DMS53 treated with DMSO at 0.1 percent for 48 hours (cell line): Measurements from ENCODE around the gene NTN5.
"Not testable (repeated sequence)": the region's sequence is repeated elsewhere in the genome, so short reads cannot be mapped to it uniquely, and the experiment has no call there.

ENCODE experiments used
- DNase-seq: peaks from one replicate; lab custom pipeline; 2025; ENCODE audit not compliant: unreplicated experiment; lab: John Stamatoyannopoulos, UW

NTN5 gene, protein sequence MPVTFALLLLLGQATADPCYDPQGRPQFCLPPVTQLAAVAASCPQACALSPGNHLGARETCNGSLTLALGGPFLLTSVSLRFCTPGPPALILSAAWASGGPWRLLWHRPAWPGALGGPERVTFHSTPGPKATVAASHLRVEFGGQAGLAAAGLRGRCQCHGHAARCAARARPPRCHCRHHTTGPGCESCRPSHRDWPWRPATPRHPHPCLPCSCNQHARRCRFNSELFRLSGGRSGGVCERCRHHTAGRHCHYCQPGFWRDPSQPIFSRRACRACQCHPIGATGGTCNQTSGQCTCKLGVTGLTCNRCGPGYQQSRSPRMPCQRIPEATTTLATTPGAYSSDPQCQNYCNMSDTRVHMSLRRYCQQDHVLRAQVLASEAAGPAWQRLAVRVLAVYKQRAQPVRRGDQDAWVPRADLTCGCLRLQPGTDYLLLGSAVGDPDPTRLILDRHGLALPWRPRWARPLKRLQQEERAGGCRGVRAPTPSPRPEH

DNA sequence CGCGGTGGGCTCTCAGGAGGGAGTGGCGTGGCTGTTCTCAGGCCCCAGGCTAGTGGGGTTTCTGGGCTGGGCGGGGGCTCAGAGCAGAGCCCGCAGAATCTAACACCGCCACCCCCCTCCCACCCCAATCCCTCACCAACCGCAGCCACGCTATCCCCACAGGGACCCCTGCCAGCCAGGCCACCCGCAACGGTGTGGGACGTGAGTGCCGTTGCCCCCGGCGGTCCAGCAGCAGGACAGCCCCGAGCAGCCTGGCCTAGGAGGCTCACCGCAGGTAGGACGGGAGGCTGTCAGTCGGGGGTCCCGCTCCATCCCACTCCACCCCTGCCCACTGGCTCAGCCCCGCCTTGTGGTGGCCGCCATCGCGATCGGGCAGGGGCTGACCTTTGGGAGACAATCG, at the start of gene NTN5:
Gene NTN5 (minus strand): TSS at position 24 of the 400 bp plus-strand sequence. CDS start 2,031 bp downstream, outside the sequence.
- no peak for DNase-seq

DNA sequence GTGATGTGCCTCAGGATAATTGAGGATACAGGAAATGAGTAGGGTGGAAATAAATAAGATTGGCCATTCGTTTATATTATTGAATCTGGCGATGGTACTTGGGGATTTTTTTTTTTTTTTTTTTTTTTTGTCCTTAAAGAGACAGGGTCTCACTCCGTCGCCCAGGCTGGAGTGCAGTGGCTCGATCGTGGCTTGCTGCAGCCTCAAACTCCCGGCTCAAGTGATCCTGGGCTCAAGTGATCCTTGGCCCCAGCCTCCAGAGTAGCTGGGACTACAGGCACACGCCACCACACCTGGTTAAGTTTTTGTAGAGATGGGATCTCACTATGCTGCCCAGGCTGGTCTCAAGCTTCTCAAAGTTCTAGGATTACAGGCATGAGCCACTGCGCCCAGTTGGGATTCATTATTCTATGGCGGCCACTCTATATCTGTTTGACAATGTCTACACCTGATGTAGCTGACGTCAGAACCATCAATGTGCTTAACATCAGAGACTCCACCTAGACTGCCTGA, 49.4 kb upstream of the NTN5 start:
- no peak for DNase-seq

DNA sequence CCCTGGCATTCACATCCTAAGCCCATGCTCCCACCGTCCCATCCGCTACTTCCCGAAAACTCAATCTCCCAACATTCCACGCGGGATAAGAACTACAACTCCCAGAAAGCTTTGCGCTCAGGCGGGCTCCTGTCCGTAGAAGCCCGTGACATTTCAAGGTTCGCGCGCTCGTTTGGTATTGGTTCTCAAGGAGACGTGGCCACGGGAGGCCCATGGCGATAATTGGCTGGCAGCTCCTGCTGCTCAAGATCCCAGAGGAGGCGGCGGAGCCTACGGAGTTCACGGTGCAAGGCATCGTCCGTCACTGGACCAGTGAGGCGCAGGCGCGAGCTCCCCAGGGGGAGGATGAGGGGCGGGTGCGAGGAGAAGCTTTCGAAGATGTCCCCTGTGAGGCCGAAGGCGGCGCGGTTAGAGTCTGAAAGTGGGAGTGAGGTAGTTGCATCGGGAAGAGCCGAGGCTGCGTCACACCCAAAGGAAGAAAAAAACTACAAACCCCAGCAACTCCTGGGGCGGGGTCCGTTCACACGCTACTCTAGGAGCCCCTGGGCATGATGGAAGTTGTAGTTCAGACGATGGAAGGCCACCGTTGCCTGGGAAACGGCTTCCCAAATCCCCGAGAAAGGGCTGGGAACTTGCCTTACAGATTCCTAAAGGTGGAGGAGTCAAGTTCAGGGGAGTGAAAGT, 47.9 kb upstream of the NTN5 start:
- peak; percentile 97 for DNase-seq

DNA sequence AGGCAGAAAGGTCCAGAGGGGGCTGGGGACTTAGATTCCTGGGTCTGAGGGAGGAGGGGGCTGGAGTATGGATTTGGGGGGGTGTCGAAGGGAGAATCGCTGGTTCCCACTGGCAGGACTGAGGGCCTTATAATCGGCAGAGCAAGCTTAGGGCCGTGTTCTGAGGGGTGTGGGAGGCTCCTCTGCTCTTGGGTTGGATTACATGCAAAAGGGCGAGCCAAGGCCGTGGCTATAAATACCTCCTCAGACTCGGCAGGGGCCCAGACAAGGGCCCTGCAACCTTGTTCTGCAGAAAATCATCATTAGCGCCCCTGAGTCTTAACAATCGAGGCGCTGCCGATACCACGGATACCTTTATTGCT, 47.4 kb upstream of the NTN5 start:
- DNase-seq: no peak

DNA sequence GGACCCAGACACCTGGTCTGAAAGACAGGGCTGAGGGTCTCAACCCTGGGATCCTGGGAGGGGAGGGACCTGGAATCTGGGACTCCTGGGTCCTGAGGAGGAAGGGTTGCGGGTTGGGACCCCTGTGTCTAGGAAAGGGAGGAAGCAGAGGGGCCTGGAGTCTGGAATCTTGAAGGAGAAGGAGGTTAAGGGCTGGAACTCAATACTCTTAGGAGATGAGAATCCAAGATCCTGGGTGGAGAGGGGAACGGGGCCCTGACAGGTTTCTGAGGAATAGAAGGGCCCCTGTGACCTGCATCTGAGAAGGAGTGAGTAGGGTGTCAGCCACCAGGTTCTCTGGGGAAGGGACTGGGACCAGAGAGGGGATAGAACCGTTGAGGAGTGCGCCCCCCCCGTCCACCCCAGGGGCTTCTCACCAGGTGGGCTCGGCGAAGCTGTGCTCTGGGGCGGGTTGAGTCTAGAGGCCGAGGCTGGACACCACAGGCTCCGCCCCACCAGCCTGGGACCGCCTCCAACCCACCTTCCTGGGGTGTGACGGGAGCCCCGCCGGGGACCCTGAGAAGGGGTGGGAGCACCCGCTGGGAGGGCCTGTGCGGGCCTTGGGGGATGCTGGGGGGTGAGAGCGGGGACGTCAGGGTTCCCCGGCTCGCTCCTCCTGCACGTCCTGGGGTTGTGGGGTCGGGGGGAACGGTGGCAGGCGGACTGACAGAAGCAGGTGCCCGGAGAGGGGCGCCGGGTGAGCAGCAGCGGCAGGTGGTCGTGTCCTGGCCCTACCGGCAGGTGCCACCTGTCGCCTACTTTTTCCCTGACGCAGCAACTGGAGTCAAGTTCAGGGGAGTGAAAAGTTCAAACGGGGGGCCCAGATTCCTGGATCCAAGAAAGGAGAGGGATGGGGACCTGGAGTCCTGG, 46.7 kb upstream of the NTN5 start, which contains the start of gene MAMSTR:
Gene MAMSTR (minus strand): TSS at position 463 of the 909 bp plus-strand sequence. CDS start 694 bp downstream, outside the sequence.
- no peak for DNase-seq

DNA sequence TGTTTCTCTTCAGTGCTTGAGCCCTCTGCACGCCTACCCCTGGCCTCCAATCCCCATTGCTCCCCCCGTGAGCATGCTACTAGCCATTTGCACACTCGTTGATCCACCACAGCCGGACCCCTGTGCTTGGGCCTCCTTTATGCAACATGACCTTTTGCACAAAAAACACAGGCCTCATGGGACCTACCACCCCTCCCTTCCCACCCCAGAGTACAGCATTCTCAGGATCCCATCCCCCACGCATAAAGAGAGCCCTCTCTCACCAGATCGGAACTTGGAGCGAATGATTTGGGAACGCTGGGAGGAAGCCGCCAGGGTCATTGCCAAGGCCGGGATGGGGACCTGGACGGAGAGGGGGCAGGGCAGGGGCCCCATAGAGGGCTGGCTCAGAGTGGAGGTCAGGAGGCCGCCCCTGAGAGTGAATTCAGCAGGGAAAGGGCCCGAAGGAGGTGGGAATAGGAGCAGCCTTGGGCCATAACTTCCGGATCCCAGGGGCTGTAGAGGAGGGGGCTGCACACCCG, 46.0 kb upstream of the NTN5 start:
- no peak for DNase-seq

DNA sequence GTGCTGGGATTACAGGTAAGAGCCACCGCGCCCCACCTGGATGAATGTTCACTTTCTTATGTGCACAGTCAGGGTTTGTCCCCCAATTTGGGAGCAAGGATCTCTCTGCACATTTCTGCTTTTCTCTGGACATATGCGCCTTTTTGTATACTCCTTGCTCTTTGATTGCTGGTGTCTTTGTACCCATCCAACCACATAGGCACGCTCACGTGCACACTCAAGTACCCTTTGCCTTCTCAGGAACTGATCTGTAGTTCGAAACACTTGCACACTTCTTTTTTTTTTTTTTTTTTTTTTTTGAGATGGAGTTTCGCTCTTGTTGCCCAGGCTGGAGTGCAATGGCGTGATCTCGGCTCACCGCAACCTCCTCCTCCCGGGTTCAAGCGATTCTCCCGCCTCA, 45.3 kb upstream of the NTN5 start:
- not testable (repeated sequence) for DNase-seq

DNA sequence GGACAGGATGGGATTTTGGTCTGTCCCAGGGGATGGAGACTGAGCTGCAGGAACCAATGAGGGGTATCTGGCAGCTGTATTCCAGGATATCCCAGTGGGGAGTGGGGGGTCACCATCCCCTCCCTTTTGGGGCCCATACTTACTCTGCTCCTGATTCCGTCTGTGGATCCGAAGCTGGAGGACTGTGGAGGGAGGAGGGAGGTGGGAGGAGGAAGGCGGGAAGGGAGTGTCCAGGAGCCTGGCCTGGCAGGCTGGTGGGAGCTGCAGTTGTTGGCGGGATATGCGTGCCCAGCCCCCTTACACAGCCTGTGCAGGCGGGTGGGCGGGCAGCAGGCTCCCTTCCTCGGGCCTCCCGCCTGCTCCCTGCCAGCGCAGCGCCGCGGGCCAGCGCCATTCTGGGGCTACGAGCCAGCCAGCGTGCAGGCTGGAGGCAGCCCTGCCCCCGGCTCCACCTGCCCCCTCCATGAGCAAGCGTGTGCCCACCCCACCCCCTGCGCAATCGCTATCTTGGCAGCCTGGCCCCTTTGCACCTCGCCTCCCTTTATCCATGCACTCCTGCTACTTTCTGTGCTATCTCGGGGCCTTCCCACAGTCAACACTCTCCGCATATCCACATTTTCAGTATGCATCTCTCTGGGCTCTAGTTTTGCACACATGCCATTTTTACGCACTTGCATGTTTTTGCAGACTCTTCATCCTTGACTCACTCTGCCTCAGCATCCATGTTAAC, 43.9 kb upstream of the NTN5 start:
- DNase-seq: no peak

DNA sequence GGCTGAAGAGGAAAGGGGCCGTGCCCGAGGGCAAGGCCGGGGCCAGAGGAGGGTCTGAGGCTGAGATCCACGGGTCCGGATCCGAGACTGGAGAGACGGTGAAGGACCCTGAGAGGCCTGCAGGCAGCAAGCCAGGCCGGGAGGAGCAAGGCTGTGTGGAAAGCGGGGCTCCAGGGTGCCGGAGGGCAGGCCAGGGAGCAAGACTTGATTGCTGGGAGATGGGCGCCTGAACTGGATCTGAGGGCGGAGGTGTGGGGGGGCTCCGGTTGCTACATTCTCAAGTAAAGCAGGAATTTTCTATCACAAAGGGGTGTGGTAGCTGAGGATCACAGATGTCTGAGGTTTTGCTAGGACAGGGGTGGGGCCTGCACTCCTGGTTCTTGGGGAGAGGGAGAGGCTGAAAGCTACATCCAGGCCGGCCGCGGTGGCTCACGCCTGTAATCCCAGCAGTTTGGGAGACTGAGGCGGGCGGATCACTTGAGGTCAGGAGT, 42.9 kb upstream of the NTN5 start:
- DNase-seq: no peak

DNA sequence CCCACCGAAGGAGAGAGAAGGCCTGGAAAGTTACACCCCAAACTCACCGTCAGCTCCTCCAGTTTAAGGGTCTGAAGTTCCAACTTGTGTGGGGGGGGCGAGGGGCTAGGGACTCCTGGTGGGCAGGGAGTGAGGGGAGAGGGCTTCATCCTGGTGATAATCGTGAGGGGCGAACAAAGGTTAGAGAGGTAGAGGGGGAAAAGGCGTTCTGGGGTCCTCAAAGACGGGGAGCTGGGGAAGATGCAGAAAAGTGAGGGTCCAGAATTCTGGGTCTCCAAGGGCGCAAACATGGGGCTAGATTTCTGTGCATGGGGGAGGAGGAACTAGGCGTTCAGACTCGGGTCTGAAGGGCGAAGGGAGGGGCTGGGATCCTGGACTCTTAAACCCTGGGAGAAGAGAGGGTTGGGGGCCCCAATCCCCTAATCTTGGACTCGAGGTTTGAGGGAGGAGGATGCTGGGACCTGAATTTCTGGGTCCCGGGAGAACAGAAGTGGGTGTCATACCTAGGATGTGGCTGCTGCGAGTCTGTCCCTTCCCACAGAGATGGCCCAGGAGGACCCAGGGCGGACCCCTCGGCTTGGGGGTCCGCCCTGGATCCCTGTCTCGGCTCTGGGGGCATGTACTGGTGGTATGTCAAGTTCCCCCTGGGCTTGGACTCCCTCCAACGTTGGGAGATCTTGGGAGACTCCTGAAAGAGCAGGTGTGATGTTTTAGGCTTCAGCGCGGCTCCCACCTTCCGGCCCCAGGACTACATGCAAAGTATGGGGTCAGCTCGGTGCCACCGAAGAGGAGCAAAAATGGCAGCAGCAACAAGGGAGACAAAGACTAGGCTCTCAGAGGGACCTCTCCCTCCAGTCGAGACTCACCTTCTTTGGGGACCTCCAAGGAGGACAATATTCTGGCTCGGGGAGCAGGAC, 42.2 kb upstream of the NTN5 start:
- no peak for DNase-seq

DNA sequence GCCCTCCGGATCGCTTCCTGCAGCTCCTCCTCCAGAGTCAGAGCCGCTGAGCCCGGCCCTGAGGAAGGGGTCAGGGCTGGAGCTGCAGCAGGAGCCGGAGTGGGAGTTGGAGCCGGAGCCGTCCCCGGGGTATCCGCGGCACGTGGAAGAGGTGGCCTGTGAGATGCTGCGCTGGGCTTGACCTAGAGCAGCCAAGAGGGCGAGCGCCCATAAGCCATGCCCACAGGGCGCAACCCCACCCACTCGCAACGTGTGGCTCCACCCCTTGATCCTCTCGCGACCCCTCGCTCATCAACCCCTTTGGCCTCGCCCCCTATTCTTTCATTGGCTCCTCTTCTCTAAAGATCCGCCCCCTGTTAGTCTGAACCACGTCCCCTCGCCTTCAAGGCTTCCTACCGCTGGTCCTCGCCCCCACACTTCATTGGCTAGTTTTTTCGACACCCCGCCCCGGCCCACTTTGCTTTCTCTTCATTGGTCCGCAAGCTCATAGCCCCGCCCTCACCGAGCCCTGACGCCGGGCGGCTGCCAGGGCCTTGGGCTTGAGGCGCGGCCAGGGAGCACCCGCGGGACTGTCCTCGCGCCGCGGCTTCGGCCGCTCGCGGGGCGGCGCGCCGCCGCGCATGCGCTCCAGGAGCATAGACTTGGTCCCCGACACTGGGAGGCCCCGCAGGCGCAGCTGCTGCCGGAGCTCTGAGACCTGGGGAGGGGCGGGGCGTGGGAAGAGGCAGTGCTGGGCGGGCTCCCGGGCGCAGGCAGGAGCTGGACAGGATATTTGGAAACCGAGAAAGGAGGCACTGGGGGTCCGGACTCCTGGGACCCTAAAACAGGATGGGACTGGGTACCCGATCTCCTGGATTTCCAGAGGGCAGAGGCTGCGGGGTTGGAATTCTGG, 41.3 kb upstream of the NTN5 start:
- DNase-seq: peak; percentile 99

DNA sequence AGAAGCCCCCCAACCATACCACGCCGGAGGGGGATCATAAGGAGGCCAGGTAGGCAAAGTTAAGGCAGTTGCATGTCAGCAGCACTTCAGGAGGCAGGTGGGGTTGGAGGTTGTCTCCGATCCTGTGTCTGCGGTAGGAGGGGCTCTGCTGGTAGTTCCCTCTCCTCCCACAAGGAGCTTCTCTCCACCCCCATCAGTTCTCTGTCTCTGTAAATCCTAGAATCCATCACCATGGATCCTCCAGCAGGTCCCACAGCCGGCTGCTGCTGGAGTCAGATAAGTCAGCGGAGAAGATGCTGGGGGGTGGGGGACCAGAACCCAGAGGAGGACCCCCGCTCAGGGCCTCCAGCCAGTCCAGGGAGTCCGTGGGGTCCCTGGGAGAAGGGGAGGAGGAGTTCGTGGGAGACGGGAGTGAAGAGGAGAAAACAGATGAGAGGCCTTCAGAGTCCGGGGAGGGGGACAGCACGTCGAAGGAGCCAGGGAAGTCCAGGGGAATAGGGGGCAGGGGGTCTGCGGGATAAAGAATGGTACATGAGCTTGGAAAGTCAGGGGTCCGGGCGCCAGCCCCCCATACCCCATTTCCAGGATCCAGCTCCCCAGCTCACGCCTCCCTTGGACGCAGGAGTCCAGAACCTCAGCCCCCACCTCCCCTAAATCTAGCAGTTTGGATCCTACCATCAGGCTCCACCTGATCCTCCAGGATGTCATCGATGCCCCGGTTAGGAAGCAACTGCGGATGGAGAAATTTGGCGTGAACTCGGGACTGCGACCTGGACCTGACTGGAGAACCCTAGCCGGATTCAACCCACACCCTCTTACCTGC, 40.4 kb upstream of the NTN5 start:
- DNase-seq: no peak

DNA sequence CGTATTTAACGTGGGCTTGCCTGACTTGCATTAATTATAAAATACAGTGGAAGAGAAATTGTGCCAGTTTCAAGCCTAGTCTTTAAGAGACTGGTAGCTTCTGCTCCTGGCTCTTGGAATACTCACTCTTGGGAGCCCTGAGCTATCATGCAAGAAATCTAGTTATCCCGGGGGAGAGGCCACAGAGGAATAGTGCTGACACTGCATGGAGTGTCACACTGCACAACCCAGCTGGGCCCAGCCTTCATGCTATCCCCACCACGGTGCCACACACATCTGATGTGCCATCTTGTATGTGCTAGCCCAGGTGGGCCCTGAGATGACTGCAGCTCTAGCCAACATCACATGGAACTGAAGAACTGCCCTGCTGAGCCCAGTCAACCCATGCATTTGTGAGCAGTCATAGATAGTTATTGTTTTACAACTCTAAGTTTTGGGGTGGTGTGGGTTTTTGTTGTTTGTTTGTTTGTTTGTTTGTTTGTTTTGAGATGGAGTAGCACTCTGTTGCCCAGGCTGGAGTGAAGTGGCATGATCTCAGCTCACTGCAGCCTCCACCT, 38.4 kb upstream of the NTN5 start:
- no peak for DNase-seq

DNA sequence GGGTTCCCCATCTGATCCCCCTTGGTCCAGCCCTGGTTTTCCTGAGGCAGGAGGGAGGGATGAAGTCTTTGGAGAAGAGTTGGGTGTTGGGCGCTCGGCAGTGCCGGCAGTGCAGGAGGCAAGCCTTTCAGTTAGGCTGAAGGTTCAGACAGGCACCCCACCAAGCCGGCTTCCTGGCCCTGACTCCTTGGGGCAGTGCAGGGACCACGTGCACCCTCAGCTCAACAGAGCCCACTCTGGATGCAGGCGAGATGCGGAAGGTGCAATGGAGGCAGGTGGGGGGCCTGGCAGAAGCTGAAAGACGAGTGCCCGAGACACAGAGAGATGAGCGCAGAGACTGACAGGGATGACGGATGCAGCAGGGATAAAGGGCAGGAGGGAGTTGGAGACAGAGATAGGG, 35.7 kb upstream of the NTN5 start:
- DNase-seq: no peak

DNA sequence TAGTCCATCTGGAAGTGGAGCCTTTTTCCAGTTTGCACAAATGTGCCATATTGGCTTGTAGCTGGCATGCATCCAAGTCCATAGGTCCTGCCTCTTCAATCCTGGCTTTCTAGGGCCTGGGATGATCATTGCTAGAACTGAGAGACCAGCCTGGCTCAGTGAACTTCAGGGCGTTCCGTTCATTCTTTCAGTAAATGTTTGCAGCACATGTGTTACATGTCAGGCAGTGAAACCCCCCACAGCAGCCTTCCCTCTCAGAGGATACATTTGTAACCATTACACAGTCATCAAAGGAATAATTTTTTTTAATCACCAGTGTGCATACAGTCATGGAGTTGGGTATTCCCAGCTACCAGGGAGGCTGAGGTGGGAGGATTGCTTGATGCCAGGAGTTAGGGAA, 32.6 kb upstream of the NTN5 start:
- no peak for DNase-seq

DNA sequence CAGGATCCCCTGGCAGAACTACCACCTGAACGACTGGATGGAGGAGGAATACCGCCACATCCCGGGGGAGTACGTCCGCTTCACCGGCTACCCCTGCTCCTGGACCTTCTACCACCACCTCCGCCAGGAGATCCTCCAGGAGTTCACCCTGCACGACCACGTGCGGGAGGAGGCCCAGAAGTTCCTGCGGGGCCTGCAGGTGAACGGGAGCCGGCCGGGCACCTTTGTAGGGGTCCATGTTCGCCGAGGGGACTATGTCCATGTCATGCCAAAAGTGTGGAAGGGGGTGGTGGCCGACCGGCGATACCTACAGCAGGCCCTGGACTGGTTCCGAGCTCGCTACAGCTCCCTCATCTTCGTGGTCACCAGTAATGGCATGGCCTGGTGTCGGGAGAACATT, 30.5 kb upstream of the NTN5 start:
- DNase-seq: no peak

DNA sequence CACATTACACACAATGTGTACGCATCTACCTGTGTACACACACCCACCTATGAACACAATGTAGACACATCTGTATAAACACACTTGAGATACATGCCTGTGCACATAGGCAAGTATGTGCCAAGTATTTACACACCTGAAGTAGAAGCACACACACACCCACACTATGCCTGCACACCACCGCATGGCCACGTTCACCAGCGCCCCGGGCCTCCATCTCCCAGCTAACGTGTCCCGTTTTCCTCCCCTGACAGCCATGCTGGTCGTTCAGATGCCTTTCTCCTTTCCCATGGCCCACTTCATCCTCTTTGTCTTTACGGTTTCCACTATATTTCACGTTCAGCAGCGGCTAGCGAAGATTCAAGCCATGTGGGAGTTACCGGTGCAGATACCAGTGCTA, 29.9 kb upstream of the NTN5 start:
- no peak for DNase-seq
